Measurements from ENCODE around the gene TDRD10.
"Not testable (repeated sequence)": the region's sequence is repeated elsewhere in the genome, so short reads cannot be mapped to it uniquely, and the experiment has no call there.

The TDRD10 gene

GRCh38 chr1:154481053-154481452 lies 21.0 kb upstream of the TDRD10 start:
- DNase-seq: no peak

DNA sequence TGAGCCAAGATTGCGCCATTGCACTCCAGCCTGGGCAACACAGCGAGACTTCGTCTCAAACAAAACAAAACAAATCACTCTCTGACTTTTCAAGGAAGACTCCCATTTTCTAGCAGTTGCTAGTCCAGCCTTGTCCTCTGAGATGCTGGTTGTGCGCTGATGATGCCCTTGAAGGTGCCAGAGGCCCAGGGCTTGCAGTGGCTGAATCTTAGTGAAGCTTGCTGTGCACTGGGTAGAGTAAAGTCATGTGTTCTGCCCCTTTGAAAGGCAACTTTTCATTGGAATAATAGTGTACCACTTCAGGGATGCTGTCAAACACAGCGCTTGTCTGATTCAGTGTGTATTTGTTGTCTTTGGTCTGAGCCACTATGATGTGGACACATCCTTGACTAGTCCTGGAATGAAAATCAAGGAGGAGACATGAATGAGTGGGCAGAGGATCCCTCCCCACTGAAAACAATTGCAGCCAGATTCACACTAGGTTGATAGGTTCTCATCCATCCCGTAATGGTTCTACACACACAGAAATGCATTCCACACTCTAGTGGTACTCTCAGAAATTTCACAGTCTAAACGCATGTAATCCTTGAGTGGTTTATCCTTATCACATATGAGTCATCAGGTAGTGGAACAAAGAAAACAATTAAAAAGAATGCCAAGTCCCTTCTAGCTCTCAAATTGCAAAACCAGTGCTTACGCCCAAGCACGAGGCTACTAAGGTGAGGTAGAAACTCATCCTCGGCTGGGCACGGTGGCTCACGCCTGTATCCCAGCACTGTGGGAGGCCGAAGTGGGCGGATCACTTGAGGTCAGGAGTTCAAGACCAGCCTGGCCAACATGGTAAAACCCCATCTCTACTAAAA lies 17.8 kb upstream of the TDRD10 start:
- peak; percentile 7 for DNase-seq

DNA sequence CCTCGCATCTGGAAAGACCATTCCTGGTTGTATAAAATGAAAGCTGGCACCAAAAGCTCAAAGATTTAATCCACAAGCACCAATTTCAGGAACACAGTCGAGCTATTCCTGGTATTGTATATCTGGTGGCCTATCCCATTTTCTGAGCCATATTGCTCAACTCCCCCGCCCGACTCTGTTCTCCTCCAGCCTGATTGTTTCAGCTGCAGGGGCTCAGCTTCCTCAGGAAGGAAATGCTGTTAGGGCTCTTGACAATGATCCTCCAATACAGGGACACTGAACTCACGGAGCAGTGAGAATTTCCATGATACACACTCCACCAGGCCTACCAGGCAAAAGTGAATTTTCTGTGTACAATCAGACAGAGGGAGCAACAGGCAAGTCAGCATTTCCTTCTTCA lies 16.9 kb upstream of the TDRD10 start:
- DNase-seq: no peak

DNA sequence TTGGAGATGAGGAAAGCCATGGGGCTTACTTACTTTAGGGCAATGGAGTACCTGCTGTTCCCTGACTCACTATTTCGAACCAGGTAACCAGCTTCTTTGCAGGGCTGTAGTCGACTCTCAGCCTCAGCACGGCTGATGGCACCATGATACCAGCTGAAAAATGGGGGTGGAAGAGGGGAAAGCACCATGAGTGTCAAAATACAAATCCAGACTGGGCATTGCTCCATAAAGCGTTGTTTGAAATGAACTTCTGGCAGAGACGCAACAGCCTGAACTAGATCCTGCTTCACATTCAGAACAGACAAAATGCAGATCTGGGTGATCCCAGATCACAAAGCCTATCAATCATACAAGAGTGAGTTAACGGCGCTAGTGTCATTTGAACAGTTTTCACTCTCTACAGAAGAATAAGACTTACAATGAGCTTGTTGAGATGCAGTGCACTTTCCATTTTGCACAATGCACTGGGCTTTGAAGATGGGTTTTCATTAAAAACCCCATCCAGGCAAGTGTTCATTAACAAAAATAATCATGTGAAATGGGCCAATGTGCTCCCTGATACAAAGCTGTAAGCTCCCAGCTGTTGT lies 16.0 kb upstream of the TDRD10 start:
- DNase-seq: no peak

DNA sequence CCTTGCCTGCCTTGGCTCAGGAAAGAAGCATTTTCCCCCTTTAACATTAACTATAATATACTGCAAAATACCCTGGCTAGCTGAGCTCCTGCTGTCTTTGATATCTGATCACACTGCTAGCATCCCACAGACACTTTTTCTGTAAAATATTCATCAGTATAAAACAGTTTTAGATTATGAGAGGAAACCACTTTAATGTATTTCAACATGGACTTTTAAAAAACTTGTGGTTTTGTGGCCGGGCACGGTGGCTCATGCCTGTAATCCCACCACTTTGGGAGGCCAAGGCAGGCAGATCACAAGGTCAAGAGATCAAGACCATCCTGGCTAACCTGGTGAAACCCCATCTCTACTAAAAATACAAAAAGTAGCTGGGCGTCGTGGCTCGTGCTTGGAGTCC lies 15.3 kb upstream of the TDRD10 start:
- DNase-seq: not testable (repeated sequence)

- DNase-seq: no peak
These were observed 13.1 kb upstream of the TDRD10 start for GRCh38 chr1:154488922-154489321.

- no peak for DNase-seq
These were observed 12.2 kb upstream of the TDRD10 start for GRCh38 chr1:154489695-154490274.

DNA sequence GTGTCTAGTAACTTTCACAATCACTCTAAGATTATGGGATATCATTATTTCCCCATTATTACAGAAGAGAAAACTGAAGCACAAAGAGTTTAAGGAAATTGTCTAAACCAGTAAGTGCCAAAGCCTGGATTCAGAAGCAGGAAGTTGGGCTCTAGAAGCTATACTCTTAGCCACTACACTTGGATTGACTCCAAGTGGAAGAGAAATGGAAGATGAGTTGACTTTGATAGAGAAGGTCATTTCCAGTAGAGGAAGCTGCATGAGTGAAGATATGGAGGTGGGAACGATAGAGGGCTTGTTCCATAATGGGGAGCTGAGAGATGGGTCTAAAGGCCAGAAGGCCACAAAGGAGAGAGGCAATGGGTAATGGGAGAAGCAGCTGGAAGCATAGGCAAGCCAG lies 11.7 kb upstream of the TDRD10 start:
- DNase-seq: no peak

DNA sequence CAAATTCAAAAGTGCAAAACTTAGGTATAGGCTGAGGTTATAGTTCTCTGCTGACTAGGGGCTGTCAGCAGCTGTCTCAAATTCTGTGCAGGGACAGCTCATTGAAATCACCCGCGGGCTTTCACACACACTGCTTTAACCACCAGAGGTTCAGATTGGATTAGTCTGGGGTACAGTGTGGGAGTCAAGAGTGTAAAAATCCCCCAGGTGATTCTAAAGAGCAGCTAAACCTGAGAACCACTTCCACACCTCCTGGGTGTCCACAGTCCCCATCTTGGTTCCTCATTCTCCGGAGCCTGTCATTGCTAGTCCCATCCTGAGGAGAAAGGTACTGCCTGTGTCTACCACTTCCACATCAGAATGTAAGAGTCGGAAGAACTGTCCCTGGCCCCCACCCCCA lies 9.9 kb upstream of the TDRD10 start:
- no peak for DNase-seq

GRCh38 chr1:154493276-154493675 lies 8.7 kb upstream of the TDRD10 start:
- no peak for DNase-seq

DNA sequence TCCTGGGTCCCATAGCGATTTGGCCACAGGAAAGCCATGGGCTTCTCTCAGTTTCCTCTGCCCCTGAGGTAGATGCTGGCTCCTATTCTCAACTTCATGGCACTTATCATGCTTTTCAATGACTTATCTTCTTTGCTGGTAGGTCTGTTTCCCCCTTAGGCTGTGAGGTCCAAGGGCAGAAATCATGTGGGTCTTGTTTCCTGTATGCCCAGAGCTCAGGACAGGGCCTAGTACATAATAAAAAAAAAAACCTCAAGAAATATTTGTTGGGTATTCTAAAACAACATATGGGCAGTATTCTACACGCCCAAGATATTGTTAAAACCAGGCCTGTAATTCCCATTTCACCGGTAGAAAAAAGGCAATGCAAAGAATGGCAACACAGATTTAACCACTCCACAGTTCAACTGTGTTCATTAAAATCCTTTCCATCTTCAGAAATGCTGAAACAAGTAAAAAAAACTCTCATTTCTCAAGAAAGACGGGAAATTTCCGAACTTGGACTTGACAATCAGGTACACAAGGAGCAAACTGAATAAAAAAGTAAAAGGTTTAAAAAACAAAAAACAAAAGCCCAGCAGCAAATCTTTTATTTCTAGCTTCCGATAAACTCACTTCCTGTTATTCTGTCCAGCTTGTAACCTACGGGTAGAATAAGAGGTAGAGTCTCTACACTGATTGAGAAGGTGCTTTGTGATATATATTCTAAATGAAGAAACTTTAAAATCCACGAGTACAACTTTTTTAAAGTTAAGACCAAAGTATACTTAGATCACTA lies 6.3 kb upstream of the TDRD10 start:
- DNase-seq: no peak

GRCh38 chr1:154496383-154496782 lies 5.6 kb upstream of the TDRD10 start:
- DNase-seq: no peak

- DNase-seq: no peak
These were observed 4.8 kb upstream of the TDRD10 start for GRCh38 chr1:154497026-154497806.

DNA sequence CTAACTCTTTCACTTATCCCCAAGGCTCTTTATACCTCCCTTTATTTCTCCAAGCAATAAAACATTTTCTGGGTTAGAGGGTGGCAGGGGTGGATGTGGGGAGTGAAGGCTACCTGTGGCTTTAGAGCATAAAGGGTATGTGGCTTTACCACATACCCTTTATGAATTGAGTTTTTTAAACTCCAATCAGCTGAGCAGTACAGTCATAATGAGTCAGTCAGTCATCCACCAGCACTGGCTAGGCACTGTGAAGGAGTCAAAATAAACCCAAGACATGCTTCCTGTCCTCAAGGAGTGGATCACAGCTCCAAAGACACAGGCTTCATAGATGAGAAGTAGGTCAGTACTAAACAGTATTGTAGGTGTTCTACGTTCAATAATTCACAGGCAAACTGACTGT lies 2.6 kb upstream of the TDRD10 start:
- no peak for DNase-seq

GRCh38 chr1:154500533-154500932 lies 1.5 kb upstream of the TDRD10 start:
- DNase-seq: no peak

DNA sequence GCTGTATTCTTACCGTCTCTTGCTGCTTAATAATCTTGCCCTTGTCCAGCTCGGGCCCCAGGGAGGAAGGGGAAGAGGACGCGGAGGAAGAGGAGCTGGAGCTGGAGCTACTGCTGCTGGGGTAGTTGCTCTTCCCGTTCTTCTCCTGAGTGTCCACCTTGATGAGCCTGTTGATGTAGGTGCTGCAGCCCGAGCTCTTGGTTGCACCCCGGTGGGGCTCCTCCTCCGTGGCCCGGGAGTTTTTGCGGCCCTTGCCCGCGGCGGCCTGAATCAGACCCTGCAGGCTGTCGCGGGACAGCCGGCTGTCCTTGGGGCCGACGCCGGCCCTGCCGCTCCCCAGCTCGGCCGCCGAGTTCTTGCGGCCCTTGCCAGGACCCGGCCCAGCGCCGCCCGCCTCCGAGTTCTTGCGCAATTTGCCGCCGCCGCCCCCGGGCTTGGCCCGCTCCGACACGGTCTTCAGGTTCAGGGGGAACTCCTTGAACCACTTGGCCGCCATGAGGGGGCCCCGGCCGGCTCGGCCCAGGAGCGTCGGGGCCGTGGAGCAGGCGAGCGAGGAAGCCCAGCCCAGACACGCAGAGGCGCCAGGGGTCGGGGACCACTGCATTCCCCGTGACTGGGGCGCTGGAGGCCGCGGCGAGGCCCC lies 475 bp upstream of the TDRD10 start:
- no peak for DNase-seq

- no peak for DNase-seq
These were observed 711 bp downstream of the TDRD10 start for GRCh38 chr1:154502744-154503115.

DNA sequence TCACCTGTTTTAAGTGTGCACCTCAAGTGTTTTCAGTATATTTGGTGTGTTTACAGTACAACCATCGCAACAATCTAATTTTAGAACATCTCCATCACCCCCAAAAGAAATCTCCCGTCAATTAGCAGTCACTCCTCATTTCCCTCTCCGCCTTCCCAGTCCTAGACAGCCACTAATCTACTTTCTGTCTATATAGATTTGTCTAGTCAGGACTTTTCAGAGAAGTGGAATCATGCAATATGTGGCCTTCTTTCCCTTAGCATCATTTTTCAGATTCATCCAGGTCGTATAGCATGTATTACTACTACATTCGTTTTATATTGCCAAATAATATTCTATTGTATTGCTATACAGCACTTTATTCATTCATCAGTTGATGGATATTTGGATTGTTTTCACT lies 1.9 kb downstream of the TDRD10 start:
- DNase-seq: no peak

DNA sequence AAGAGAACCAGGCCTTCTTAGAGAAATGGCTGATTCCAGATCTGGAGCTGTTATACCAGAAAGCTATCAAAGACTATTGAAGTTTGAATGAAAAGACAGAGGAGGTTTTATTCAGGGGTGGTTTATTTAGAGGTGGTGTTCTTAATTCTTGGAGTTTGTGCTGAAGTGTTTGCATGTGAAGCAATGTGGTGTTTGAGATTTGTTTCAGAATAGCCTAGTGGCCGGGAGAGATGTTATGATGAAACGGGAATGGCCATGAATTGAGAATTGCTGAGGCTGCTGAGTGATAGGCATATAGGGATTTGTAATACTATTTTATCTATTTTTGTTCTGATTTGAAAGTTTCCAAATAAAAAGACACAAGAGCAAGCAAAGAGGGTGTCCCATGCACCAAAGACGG lies 10.7 kb downstream of the TDRD10 start:
- DNase-seq: no peak

DNA sequence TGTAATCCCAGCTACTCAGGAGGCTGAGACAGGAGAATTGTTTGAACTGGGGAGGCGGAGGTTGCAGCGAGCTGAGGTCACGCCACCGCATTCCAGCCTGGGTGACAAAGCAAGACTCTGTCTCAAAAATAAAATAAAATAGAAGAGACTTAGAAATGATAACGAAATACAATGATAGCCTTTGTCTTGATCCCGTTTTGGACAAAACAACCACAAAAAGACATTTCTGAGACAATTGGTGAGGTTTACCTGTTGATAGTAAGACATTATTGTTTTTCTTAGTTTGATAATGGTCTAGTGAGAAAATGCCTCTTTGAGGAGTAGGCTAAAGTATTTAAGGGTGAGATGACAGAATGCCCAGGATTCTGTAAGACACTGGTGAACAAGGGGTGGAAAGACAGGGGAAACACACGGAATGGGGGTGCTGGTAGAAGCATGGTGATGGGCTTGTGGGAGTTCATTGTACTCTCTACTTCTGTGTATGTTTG lies 12.1 kb downstream of the TDRD10 start:
- no peak for DNase-seq

DNA sequence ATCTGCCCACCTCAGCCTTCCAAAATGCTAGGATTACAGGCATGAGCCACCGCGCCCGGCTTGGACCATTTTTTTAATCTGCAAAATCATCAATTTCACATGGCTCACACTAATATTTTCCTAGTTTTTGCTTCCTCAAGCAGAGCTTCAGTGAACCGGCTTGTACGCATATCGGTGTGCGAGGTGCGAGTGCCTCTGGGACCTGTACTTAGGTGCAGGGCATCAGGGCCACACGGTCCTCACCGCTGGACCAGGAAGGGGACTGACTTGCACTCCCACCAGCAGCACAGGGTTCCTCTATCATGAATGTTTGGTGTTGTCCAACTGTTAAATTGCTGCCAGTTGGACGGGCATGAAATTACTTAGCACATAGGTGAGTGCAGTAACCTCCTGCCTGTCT lies 15.6 kb downstream of the TDRD10 start:
- DNase-seq: no peak

- no peak for DNase-seq
These were observed 17.6 kb downstream of the TDRD10 start for GRCh38 chr1:154519591-154519991.
